GM12878 (cell line): ENCODE measurements around the gene MAML2. TPM values are rescaled to one million over a fixed set of nuclear protein-coding genes. Genes with fewer than 3 reads are reported as not detected.

ENCODE experiments used
- ATF2 ChIP-seq: IDR thresholded peaks from 2 replicates; pipeline ENCODE4 v1.6.1; 2012; ENCODE audit warnings: low read length, inconsistent platforms
- BACH1 ChIP-seq: fragments of 450-650 bp; IDR thresholded peaks from 2 replicates; pipeline ENCODE4 v1.6.1; 2017; ENCODE audit warnings: mild to moderate bottlenecking, borderline replicate concordance
- BCL3 ChIP-seq: IDR thresholded peaks from 2 replicates; pipeline ENCODE4 v1.6.1; 2011; ENCODE audit warnings: borderline replicate concordance, low read depth, mild to moderate bottlenecking, moderate library complexity, low read length; ENCODE audit not compliant: insufficient read depth, poor library complexity, severe bottlenecking
- CHD1 ChIP-seq: IDR thresholded peaks from 2 replicates; pipeline ENCODE4 v1.6.1; 2012; ENCODE audit warnings: low read depth, low read length, improper control_type of control experiment
- DPF2 ChIP-seq: fragments of 450-650 bp; IDR thresholded peaks from 2 replicates; pipeline ENCODE4 v1.6.1; 2017; ENCODE audit warnings: mild to moderate bottlenecking
- FOXM1 ChIP-seq: IDR thresholded peaks from 2 replicates; pipeline ENCODE4 v1.6.1; 2012; ENCODE audit warnings: low read depth, mild to moderate bottlenecking, inconsistent platforms, low read length, moderate library complexity
- HDAC2 ChIP-seq: fragments of 200-600 bp; sonication (generic); IDR thresholded peaks from 2 replicates; pipeline ENCODE4 v1.6.1; 2017
- HSF1 ChIP-seq: fragments of 150-350 bp; IDR thresholded peaks from 2 replicates; pipeline ENCODE4 v1.6.1; 2014; ENCODE audit warnings: mild to moderate bottlenecking, low read depth, low read length
- JUND ChIP-seq: IDR thresholded peaks from 2 replicates; pipeline ENCODE4 v1.6.1; 2012; ENCODE audit warnings: low read depth, mild to moderate bottlenecking, low read length, improper control_type of control experiment, moderate library complexity
- KDM1A ChIP-seq: fragments of 200-600 bp; sonication (generic); IDR thresholded peaks from 2 replicates; pipeline ENCODE4 v1.6.1; 2016; ENCODE audit warnings: borderline replicate concordance
- LARP7 ChIP-seq: fragments of 450-650 bp; IDR thresholded peaks from 2 replicates; pipeline ENCODE4 v1.6.1; 2017; ENCODE audit warnings: mild to moderate bottlenecking
- NBN ChIP-seq: fragments of 450-650 bp; IDR thresholded peaks from 2 replicates; pipeline ENCODE4 v1.6.1; 2016
- NFIC ChIP-seq: IDR thresholded peaks from 2 replicates; pipeline ENCODE4 v1.6.1; 2012; ENCODE audit warnings: low read depth, mild to moderate bottlenecking, inconsistent platforms, low read length, moderate library complexity
- PAX8 ChIP-seq: fragments of 450-650 bp; IDR thresholded peaks from 2 replicates; pipeline ENCODE4 v1.6.1; 2017; ENCODE audit warnings: mild to moderate bottlenecking, moderate library complexity
- PRDM15 ChIP-seq: fragments of 450-650 bp; formaldehyde crosslinking; IDR thresholded peaks from 2 replicates; pipeline ENCODE4 v1.4.0; 2020; ENCODE audit warnings: mild to moderate bottlenecking, moderate library complexity
- RCOR1 ChIP-seq: conservative IDR thresholded peaks from 2 replicates; pipeline ENCODE4 v1.6.1; 2012; ENCODE audit warnings: low read depth, low read length, improper control_type of control experiment
- SMAD1 ChIP-seq: fragments of 450-650 bp; IDR thresholded peaks from 2 replicates; pipeline ENCODE4 v1.6.1; 2018; ENCODE audit warnings: mild to moderate bottlenecking, low read depth; ENCODE audit not compliant: partially characterized antibody
- SUPT20H ChIP-seq: IDR thresholded peaks from 2 replicates; pipeline ENCODE4 v1.6.1; 2011; ENCODE audit warnings: low read depth, mild to moderate bottlenecking, low read length, moderate library complexity, borderline replicate concordance; ENCODE audit not compliant: control insufficient read depth
- TAF1 ChIP-seq: IDR thresholded peaks from 2 replicates; pipeline ENCODE4 v1.6.1; 2011; ENCODE audit warnings: mild to moderate bottlenecking, low read depth, low read length, borderline replicate concordance
- ZNF274 ChIP-seq: IDR thresholded peaks from one replicate; pipeline ENCODE4 v1.8.0; 2011; ENCODE audit not compliant: insufficient read length, insufficient read depth
- polyA plus RNA-seq, 11 experiments: library from polyadenylated mRNA; depleted of rRNA in 4 of 11; unstranded in 6 of 11; stranded (reverse) in 5 of 11; fragments of >200 nt; fragmentation: Nextera tagmentation in 4 of 11; fragmentation: Illumina TruSeq in 1 of 11; extraction: Ambion mirVana in 4 of 11; extraction: Trizol in 1 of 11; gene quantifications; 1 replicate in 1 of 11; 2 replicates in 10 of 11; pipeline versions ENCODE4 v1.2.1 to v1.2.3, GENCODE V29; 2011 to 2016; ENCODE audit warnings: inconsistent platforms in 2 of 11, missing spikeins in 2 of 11, low read depth in 1 of 11
- total RNA-seq, 4 experiments: library from RNA; depleted of rRNA in 3 of 4; stranded (reverse); fragments of >200 nt in 3 of 4; fragmentation: Illumina TruSeq in 1 of 4; extraction: Trizol in 1 of 4; gene quantifications; 2 replicates each; pipeline versions ENCODE4 v1.2.1 to v1.2.3, GENCODE V29; 2013 to 2021

MAML2 gene
- total and polyA plus RNA-seq, 10 of the 15 experiments (the other 5 are each of a cell fraction or from before 2014, with no cell fraction given): 2.5 to 15.1 (median 12.0) TPM

GRCh38 chr11:96155627-96156378, 187.2 kb downstream of the MAML2 start (continued):
- TF ChIP-seq SMAD1: peak; percentile 55
- TF ChIP-seq FOXM1: peak; percentile 93; the same call in 1 of the 2 replicates
- no peak for TF ChIP-seq HDAC2
- no peak for TF ChIP-seq PRDM15 (CRISPR knock-in tag)
- TF ChIP-seq PAX8: no peak
- TF ChIP-seq JUND: no peak
- TF ChIP-seq KDM1A: no peak
- TF ChIP-seq HSF1: no peak
- peak; percentile 95 for TF ChIP-seq NFIC
- peak; percentile 89 for TF ChIP-seq BCL3
- TF ChIP-seq SUPT20H: no peak
- TF ChIP-seq CHD1: no peak
- TF ChIP-seq TAF1: 0 out of 2 replicates have a peak, but pooled peaks have one; percentile 32
- peak; percentile 92 for TF ChIP-seq ATF2
- no peak for TF ChIP-seq LARP7
- peak; percentile 95 for TF ChIP-seq DPF2
- no peak for TF ChIP-seq RCOR1
- no peak for TF ChIP-seq BACH1
- 0 out of 2 replicates have a peak, but pooled peaks have one; percentile 52 for TF ChIP-seq NBN
- no peak for TF ChIP-seq ZNF274
